Measurements from ENCODE around the gene NISCH.

Gene NISCH

DNA sequence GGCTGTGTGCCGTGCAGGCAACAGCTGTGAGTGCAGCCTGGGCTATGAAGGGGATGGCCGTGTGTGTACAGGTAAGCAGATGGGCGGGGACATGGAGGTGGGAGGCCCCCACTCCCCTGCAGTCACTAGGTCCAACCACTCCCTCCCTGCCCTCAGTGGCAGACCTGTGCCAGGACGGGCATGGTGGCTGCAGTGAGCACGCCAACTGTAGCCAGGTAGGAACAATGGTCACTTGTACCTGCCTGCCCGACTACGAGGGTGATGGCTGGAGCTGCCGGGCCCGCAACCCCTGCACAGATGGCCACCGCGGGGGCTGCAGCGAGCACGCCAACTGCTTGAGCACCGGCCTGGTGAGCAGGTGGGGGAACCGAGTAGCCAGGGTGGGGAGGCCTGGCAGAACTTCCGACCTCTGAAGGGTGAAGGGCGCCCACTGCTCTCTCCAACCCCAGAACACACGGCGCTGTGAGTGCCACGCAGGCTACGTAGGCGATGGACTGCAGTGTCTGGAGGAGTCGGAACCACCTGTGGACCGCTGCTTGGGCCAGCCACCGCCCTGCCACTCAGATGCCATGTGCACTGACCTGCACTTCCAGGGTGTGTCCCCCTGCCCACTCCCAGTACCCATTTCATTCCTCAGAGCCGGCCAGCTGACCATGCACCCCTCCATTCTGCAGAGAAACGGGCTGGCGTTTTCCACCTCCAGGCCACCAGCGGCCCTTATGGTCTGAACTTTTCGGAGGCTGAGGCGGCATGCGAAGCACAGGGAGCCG, 66.7 kb downstream of the NISCH start:
- TF ChIP-seq CTCF (conservative IDR thresholded peaks at IDR 0.05; ENCODE audit: low read depth, low read length): no peak
- no peak overlapping the region for H3K4me3 ChIP-seq (ENCODE audit: low read length)
- no peak for DNase-seq (ENCODE audit: low read depth)

DNA sequence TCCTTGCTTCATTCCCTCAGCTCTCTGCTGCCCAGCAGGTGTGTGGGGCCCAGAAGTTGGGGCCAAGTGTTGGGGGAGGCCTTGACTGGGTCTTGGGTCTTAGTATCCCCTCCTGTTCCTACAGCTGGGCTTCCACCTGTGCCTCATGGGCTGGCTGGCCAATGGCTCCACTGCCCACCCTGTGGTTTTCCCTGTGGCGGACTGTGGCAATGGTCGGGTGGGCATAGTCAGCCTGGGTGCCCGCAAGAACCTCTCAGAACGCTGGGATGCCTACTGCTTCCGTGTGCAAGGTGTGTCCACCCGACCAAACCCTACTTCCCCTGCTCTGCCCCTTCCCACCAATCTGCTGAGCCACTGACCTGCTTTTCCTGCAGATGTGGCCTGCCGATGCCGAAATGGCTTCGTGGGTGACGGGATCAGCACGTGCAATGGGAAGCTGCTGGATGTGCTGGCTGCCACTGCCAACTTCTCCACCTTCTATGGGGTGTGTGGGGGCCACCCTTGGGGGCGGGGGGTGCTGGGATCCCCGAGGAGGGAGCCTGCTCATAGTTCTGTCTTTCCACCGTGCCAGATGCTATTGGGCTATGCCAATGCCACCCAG, 67.3 kb downstream of the NISCH start:
- no peak overlapping the region for H3K4me3 ChIP-seq (ENCODE audit: low read length)
- TF ChIP-seq CTCF (conservative IDR thresholded peaks at IDR 0.05; ENCODE audit: low read depth, low read length): no peak
- no peak for DNase-seq (ENCODE audit: low read depth)

DNA sequence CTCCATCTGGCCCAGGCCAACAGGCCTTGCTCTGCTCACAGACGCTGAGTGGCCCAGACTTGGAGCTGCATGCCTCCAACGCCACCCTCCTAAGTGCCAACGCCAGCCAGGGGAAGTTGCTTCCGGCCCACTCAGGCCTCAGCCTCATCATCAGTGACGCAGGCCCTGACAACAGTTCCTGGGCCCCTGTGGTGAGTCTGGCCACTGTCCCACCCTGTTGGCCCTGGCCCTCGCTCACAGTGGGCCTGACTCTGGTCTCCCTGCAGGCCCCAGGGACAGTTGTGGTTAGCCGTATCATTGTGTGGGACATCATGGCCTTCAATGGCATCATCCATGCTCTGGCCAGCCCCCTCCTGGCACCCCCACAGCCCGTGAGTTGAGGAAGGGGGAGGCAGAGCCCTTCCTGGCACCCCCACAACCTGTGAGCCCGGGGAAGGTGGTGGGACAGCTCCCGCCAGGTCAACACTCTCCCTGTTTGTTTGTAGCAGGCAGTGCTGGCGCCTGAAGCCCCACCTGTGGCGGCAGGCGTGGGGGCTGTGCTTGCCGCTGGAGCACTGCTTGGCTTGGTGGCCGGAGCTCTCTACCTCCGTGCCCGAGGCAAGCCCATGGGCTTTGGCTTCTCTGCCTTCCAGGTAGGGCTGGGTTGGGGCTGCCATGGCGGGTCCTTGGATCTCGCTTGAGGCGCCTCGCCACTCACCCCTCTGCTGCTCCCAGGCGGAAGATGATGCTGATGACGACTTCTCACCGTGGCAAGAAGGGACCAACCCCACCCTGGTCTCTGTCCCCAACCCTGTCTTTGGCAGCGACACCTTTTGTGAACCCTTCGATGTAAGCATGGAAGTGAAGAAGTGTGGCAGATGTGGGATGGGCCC, 68.2 kb downstream of the NISCH start:
- TF ChIP-seq CTCF (conservative IDR thresholded peaks at IDR 0.05; ENCODE audit: low read depth, low read length): no peak
- DNase-seq (ENCODE audit: low read depth): no peak

DNA sequence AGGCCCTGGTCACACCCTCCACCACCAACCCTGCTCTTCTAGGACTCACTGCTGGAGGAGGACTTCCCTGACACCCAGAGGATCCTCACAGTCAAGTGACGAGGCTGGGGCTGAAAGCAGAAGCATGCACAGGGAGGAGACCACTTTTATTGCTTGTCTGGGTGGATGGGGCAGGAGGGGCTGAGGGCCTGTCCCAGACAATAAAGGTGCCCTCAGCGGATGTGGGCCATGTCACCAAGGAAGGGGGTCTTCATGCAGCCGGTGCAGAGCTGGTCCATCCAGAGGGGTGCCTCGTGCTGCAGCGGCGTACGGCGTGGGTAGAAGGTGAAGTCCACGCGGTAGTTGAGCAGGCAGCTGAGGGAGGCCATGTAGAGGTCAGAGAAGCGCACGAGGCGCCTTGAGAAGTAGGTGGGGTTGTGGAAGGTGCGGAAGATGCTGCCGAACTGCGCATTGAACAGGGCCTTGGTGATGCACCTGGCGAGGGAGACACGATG, 68.9 kb downstream of the NISCH start:
- no peak for DNase-seq (ENCODE audit: low read depth)
- no peak overlapping the region for H3K4me3 ChIP-seq (ENCODE audit: low read length)
- no peak for TF ChIP-seq CTCF (conservative IDR thresholded peaks at IDR 0.05; ENCODE audit: low read depth, low read length)

More for the DNA sequence above, 68.2 kb downstream of the NISCH start:
- no peak overlapping the region for H3K4me3 ChIP-seq (ENCODE audit: low read length)

DNA sequence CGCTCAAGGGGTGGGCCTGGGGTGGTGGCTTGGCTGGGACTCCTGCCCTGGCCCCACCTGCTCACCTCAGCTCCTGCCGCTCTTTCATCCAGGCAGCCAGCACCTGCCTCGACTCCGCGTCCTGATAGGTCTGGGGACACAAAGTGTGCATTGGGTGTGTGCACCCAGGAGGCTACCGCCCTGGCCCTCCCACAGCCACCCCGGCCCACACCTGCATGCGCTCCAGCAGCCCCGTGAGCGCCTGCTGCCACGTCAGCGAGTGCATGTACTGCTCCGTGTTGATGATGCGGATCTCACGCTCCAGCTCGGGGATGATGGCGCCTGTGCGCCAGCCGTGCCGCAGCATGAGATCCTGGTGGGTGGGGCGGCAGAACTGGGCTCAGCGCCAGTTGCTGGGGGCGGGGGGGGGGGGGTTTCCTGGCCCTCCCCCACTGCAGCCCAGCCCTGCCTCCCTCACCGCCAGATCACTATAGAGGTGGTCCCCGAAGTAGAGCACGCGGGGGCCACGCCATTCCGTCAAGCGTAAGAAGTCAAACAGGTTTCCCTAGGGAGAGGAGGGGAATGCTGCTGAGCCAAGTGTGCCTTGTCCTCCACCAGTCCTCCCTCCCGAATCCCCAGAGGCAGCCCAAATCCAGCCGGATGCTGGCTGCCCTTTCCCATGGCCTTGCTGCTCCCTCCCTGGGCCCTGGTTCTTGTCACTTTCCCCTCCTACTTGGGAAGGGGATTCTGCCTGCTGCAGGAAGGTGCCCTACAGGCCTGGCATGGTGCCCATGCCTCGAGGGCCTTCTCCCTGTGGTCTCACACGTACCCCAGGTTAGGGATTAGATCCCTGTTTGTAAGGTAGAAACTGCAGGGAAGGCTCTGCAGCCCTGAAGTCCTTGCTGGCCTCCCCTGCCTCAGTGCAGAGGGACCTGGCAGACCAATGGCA, 69.6 kb downstream of the NISCH start:
- no peak for TF ChIP-seq CTCF (conservative IDR thresholded peaks at IDR 0.05; ENCODE audit: low read depth, low read length)
- no peak for DNase-seq (ENCODE audit: low read depth)
- H3K4me3 ChIP-seq (ENCODE audit: low read length): no peak overlapping the region
